Heart right ventricle (tissue), 16 donors: Measurements from ENCODE around the gene SLC66A1. TPM values are rescaled to one million over a fixed set of nuclear protein-coding genes. Genes with fewer than 3 reads are reported as not detected.
"Not testable (repeated sequence)": the region's sequence is repeated elsewhere in the genome, so short reads cannot be mapped to it uniquely, and the experiment has no call there.

Experiments used
- ATAC-seq, 8 donors: fragments of 200-7000 bp; cut with Tn5 transposase; one replicate each; pipeline ENCODE4 v1.9.1; 2020; ENCODE audit warnings: mild to moderate bottlenecking in 8 of 8, moderate library complexity in 8 of 8, moderate number of reproducible peaks in 1 of 8
- DNase-seq, 2 donors: peaks; one replicate each; pipeline ENCODE4 v3.0.0-alpha.2; 2020
- H3K27ac ChIP-seq, 10 donors: fragments of 200-600 bp; sonication (generic) in 2 of 10; one replicate each; pipeline versions ENCODE4 v1.5.0 to v1.8.0; 2020 to 2022; ENCODE audit warnings: mild to moderate bottlenecking in 3 of 10
- H3K27me3 ChIP-seq, 7 donors: fragments of 200-600 bp; one replicate each; pipeline ENCODE4 v1.8.0; 2021 to 2022; ENCODE audit warnings: mild to moderate bottlenecking in 2 of 7
- H3K36me3 ChIP-seq, 9 donors: fragments of 200-600 bp; sonication (generic) in 1 of 9; one replicate each; pipeline versions ENCODE4 v1.5.0 to v1.8.0; 2020 to 2022; ENCODE audit warnings: mild to moderate bottlenecking in 2 of 9
- H3K4me1 ChIP-seq, 9 donors: fragments of 200-600 bp; sonication (generic) in 1 of 9; one replicate each; pipeline versions ENCODE4 v1.5.0 to v1.8.0; 2020 to 2022; ENCODE audit warnings: mild to moderate bottlenecking in 4 of 9
- H3K4me3 ChIP-seq, 10 donors: fragments of 200-600 bp; sonication (generic) in 2 of 10; one replicate each; pipeline versions ENCODE4 v1.5.0 to v1.8.0; 2020 to 2022; ENCODE audit warnings: mild to moderate bottlenecking in 7 of 10, moderate library complexity in 2 of 10
- H3K9me3 ChIP-seq, 11 donors: fragments of 200-600 bp in 10 of 11; sonication (generic) in 2 of 11; one replicate each; pipeline versions ENCODE4 v1.5.0 to v1.8.0; 2013 to 2022; ENCODE audit warnings: mild to moderate bottlenecking in 2 of 11, control low read depth in 1 of 11, moderate library complexity in 1 of 11
- WGBS, 2 donors: extraction: QIAGEN DNeasy Blood & Tissue Kit; methylation state at CpG; one replicate each; pipeline ENCODE4 v1.1.7; 2013; ENCODE audit warnings: inconsistent platforms in 1 of 2; 5-methylcytosine and 5-hydroxymethylcytosine counted together
- intact Hi-C, 10 donors: fragments of 100-400 bp; cut with DNase I; formaldehyde crosslinking; loops; one replicate each; pipeline versions ENCODE4 v1.11.1 to v1.14.2; 2022
- polyA plus RNA-seq, 2 donors: library from polyadenylated mRNA; stranded (reverse); fragments of 200-250 nt; gene quantifications; one replicate each; pipeline ENCODE4 v1.2.3, GENCODE V29; 2013
- total RNA-seq, 10 donors: library from RNA; stranded (reverse); fragmentation: NEBNext Ultra II Directional in 3 of 10; extraction: Animal tissue kit (Norgen Biotek cat#: 25700) in 3 of 10; gene quantifications; one replicate each; pipeline versions ENCODE4 v1.2.1 to v1.2.4, GENCODE V29; 2021 to 2023
- TF ChIP-seq, protein P1 (sequence below), 9 donors: fragments of 200-600 bp; sonication (generic) in 2 of 9; IDR thresholded peaks; one replicate each; pipeline versions ENCODE4 v1.5.0 to v1.8.0; 2021 to 2022; ENCODE audit warnings: antibody characterized with exemption in 9 of 9, mild to moderate bottlenecking in 5 of 9, moderate library complexity in 1 of 9
- donor health status: Arrhythmogenic right ventricular cardiomyopathy.
- donor health status: ischemic (EF 13 %, LVEDD 7.1; RV severe dilation, severe dysfunction).
- donor health status: healthy with polysubstance abuse.
- donor health status: DM: no; HTN: yes; CAD: no.
- donor health status: DM: no; HTN: no; CAD: no.
- donor health status: ischemic (EF 25% LVEDD 6.9; RV normal size, moderate dysfunction).
- donor health status: ischemic (EF 25% LVEDD 5.7; RV mildly dilated, moderate dysfunction).
- donor health status: healthy.
- donor health status: DM: yes; HTN: yes; CAD: no.
- donor health status: Ischemic cardiomyopathy.
- donor health status: ischemic (EF 35%, LVEDD 5.7; RV mildly dilated, moderate dysfunction).
- donor health status: nonischemic (EF 11% LVEDD 7.7; RV severe dilation, severe dysfunction).
- donor health status: DM: yes; HTN: yes; CAD: no.
- donor health status: PGD.
- donor health status: ischemic (EF 29% LVEDD 5.4; RV normal size, mild dysfunction).
- donor health status: nonischemic (EF 23%, LVEDD 6.1; RV moderate dilation, normal function).

Gene SLC66A1
- total and polyA plus RNA-seq, 12 donors, result 4.2 to 18.0 (median 7.1) TPM

- no peaks in the 10 kb centered on the region for H3K36me3 ChIP-seq
- DNase-seq (no peak), ATAC-seq (peak in 2 of 8 donors; percentile 5 to 53)
- H3K4me1 ChIP-seq, result peaks cover 0 to 18% (median 9%) of the 10 kb centered on the region in 9 donors
- TF ChIP-seq, protein P1, sequence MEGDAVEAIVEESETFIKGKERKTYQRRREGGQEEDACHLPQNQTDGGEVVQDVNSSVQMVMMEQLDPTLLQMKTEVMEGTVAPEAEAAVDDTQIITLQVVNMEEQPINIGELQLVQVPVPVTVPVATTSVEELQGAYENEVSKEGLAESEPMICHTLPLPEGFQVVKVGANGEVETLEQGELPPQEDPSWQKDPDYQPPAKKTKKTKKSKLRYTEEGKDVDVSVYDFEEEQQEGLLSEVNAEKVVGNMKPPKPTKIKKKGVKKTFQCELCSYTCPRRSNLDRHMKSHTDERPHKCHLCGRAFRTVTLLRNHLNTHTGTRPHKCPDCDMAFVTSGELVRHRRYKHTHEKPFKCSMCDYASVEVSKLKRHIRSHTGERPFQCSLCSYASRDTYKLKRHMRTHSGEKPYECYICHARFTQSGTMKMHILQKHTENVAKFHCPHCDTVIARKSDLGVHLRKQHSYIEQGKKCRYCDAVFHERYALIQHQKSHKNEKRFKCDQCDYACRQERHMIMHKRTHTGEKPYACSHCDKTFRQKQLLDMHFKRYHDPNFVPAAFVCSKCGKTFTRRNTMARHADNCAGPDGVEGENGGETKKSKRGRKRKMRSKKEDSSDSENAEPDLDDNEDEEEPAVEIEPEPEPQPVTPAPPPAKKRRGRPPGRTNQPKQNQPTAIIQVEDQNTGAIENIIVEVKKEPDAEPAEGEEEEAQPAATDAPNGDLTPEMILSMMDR (IDR thresholded peaks at IDR 0.05), result no peak
- 88 to 89% methylated on average over 13 of the region's 13 CpGs for WGBS, 2 donors
- H3K9me3 ChIP-seq, result peaks cover 0 to 2% (median 0%) of the 10 kb centered on the region in 11 donors
- no peak overlapping the region for H3K4me3 ChIP-seq
- intact Hi-C loops, result no loop called here
- peaks cover 0 to 6% (median 0%) of the 10 kb centered on the region in 7 donors for H3K27me3 ChIP-seq
- no peak overlapping the region for H3K27ac ChIP-seq
Observed at GRCh38 chr1:19287436-19288185, 24.5 kb upstream of the SLC66A1 start.

DNA sequence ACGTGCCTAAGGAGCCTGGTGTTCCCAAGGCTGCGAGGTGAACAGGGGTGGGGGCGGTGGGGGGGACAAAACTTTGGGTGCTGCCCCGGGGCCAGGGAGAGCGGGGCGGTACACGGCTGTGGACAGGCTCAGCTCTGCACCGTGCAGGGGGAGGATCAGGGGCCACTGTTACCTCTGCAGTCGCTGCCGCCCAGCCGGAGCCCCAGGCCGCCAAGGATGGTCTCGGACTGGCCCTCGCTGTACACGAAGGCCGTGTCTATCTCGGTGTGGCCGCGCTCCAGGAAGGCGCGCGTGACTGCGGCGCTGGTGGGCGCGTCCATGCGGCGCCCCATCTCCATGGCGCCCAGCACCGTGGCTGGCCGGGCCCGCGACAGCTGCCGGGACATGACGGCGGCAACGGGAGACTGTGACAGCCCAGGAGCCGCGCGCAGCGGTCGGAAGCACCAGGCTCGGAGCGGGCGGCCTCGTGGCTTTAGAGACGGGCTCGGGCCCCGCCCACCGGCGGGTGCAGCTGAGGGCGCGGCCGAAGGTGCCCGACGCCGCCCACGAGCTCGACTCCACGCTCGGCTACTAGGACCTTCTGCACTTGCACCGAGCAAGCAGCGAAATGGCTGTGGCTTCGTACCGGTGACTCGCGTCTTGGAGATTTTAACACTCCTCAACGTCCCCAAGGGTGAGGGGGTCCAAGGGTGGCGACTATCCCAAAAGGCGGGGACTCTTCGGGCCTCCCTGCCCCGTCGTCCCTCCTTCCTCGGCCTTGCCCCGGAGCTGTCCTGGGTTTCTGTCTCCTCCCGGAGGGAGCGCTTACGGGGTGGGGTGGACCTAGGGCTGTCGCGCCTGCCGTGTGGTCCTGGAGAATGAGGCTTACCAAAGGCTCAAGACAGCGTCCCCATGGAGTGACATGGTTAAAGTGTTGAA lies 23.5 kb upstream of the SLC66A1 start, which contains the start of gene AKR7A3:
AKR7A3 (minus strand) TSS at position 447 of the 918 bp plus-strand sequence; CDS start at position 386, 61 bp downstream.
- H3K27me3 ChIP-seq, intact Hi-C loops, H3K9me3 ChIP-seq, H3K27ac ChIP-seq, H3K36me3 ChIP-seq: not testable (repeated sequence)
- peak within 1 kb of the TSS in 9 of 10 donors; percentile 27 to 55 (median 46) for H3K4me3 ChIP-seq
- 12% methylated on average over 69 of the region's 82 CpGs for WGBS, 2 donors
- H3K4me1 ChIP-seq, result peaks cover 0 to 18% (median 9%) of the 10 kb centered on the region in 9 donors
- peak; percentile 79 to 87 (median 82) for ATAC-seq
- DNase-seq, result peak; percentile 22 to 61

GRCh38 chr1:19289244-19289643 lies 22.9 kb upstream of the SLC66A1 start:
- H3K4me3 ChIP-seq, result peak overlapping the region in 9 of 10 donors; percentile 27 to 55 (median 46)
- peaks cover 0 to 18% (median 9%) of the 10 kb centered on the region in 9 donors for H3K4me1 ChIP-seq
- peaks cover 0 to 6% (median 0%) of the 10 kb centered on the region in 7 donors for H3K27me3 ChIP-seq
- 8 to 34% methylated on average over 2 of the region's 2 CpGs for WGBS, 2 donors
- no peaks in the 10 kb centered on the region for H3K36me3 ChIP-seq
- intact Hi-C loops, result no loop called here
- peak in 5 of 8 donors; percentile 39 to 72 (median 60) for ATAC-seq
- DNase-seq, result no peak
- peaks cover 0 to 10% (median 2%) of the 10 kb centered on the region in 11 donors for H3K9me3 ChIP-seq
- no peak overlapping the region for H3K27ac ChIP-seq
- TF ChIP-seq, protein P1 (IDR thresholded peaks at IDR 0.05), result no peak

GRCh38 chr1:19294638-19295037 lies 17.5 kb upstream of the SLC66A1 start:
- Histone ChIP-seq H3K36me3 (no peaks in the 10 kb centered on the region), H3K4me3 (no peak overlapping the region), H3K27me3 (no peaks in the 10 kb centered on the region), H3K27ac (no peak overlapping the region), H3K4me1 (peaks cover 0 to 3% (median under 1%) of the 10 kb centered on the region in 9 donors), H3K9me3 (peaks cover 0 to 32% (median 8%) of the 10 kb centered on the region in 11 donors)
- TF ChIP-seq, protein P1 (IDR thresholded peaks at IDR 0.05), result no peak
- intact Hi-C loops, result no loop called here
- ATAC-seq, result no peak
- no peak for DNase-seq
- 68 to 98% methylated on average over 2 of the region's 2 CpGs for WGBS, 2 donors
